ENCODE measurements around the gene ZFPL1.
A peak's percentile ranks its signal among the peaks of the same experiment; 100 is the strongest.

Gene ZFPL1

GRCh38 chr11:65115361-65116082 lies 31.5 kb downstream of the ZFPL1 start:
- Histone ChIP-seq H3F3A (ENCODE audit: insufficient read depth) (peaks cover 43% of the 10 kb centered on the region), H3K27me3 (ENCODE audit: low read length) (no peaks in the 10 kb centered on the region), H3K27ac (ENCODE audit: low read depth, low read length) (no peak overlapping the region), H3K9me3 (ENCODE audit: insufficient read depth, low read length) (no peaks in the 10 kb centered on the region), H3K4me2 (ENCODE audit: low read depth, low read length, poor library complexity, severe bottlenecking) (peak overlapping the region; percentile 83), H3K9me2 (replicated peaks; ENCODE audit: insufficient read depth, low read length) (no peaks in the 10 kb centered on the region), H3K36me3 (ENCODE audit: low read length) (peaks cover 6% of the 10 kb centered on the region; the same call in 1 of the 2 replicates), H3K79me2 (ENCODE audit: insufficient read depth, low read length) (peaks cover 9% of the 10 kb centered on the region), H3K4me3 (ENCODE audit: insufficient read depth, low read length, poor library complexity, severe bottlenecking) (no peak overlapping the region), H2AFZ (ENCODE audit: low read depth, low read length, severe bottlenecking) (no peak overlapping the region), H4K20me1 (ENCODE audit: low read depth, low read length) (no peaks in the 10 kb centered on the region), H3K9ac (ENCODE audit: low read length) (no peak overlapping the region)
- TF ChIP-seq CTCF (IDR thresholded peaks at IDR 0.05; ENCODE audit: insufficient read depth, low read length, poor library complexity, severe bottlenecking) (no peak), EZH2phosphoT487 (conservative IDR thresholded peaks at IDR 0.05; ENCODE audit: low read length) (no peak)

GRCh38 chr11:65116370-65117205 lies 32.6 kb downstream of the ZFPL1 start:
- Histone ChIP-seq H4K20me1 (ENCODE audit: low read depth, low read length) (no peaks in the 10 kb centered on the region), H3K79me2 (ENCODE audit: insufficient read depth, low read length) (peaks cover 19% of the 10 kb centered on the region), H3K9me2 (replicated peaks; ENCODE audit: insufficient read depth, low read length) (no peaks in the 10 kb centered on the region), H3K9ac (ENCODE audit: low read length) (peak overlapping the region; percentile 86), H3K9me3 (ENCODE audit: insufficient read depth, low read length) (no peaks in the 10 kb centered on the region), H3K4me2 (ENCODE audit: low read depth, low read length, poor library complexity, severe bottlenecking) (peak overlapping the region; percentile 83), H3K4me3 (ENCODE audit: insufficient read depth, low read length, poor library complexity, severe bottlenecking) (peak overlapping the region; percentile 62), H3K36me3 (ENCODE audit: low read length) (peaks cover 13% of the 10 kb centered on the region; the same call in 1 of the 2 replicates), H2AFZ (ENCODE audit: low read depth, low read length, severe bottlenecking) (no peak overlapping the region), H3K27ac (ENCODE audit: low read depth, low read length) (peak overlapping the region; percentile 88), H3K27me3 (ENCODE audit: low read length) (no peaks in the 10 kb centered on the region), H3F3A (ENCODE audit: insufficient read depth) (peaks cover 52% of the 10 kb centered on the region)
- TF ChIP-seq CTCF (IDR thresholded peaks at IDR 0.05; ENCODE audit: insufficient read depth, low read length, poor library complexity, severe bottlenecking) (no peak), EZH2phosphoT487 (conservative IDR thresholded peaks at IDR 0.05; ENCODE audit: low read length) (no peak)

GRCh38 chr11:65117206-65118096 lies 33.4 kb downstream of the ZFPL1 start, which contains the start of gene ZNHIT2:
Gene ZNHIT2 (minus strand): TSS chr11:65117701. CDS start chr11:65117653, 48 bp downstream.
- no peaks in the 10 kb centered on the region for H3K27me3 ChIP-seq (ENCODE audit: low read length)
- no peaks in the 10 kb centered on the region for H4K20me1 ChIP-seq (ENCODE audit: low read depth, low read length)
- no peaks in the 10 kb centered on the region for H3K9me2 ChIP-seq (replicated peaks; ENCODE audit: insufficient read depth, low read length)
- H3K4me3 ChIP-seq (ENCODE audit: insufficient read depth, low read length, poor library complexity, severe bottlenecking): peak within 1 kb of the TSS; percentile 62
- H3F3A ChIP-seq (ENCODE audit: insufficient read depth): peaks cover 52% of the 10 kb centered on the region
- H3K27ac ChIP-seq (ENCODE audit: low read depth, low read length): peak within 1 kb of the TSS; percentile 88
- no peaks in the 10 kb centered on the region for H3K9me3 ChIP-seq (ENCODE audit: insufficient read depth, low read length)
- peak within 1 kb of the TSS; percentile 83 for H3K4me2 ChIP-seq (ENCODE audit: low read depth, low read length, poor library complexity, severe bottlenecking)
- H3K36me3 ChIP-seq (ENCODE audit: low read length): peaks cover 13% of the 10 kb centered on the region; the same call in 1 of the 2 replicates
- peaks cover 25% of the 10 kb centered on the region for H3K79me2 ChIP-seq (ENCODE audit: insufficient read depth, low read length)
- TF ChIP-seq EZH2phosphoT487 (conservative IDR thresholded peaks at IDR 0.05; ENCODE audit: low read length) (no peak), CTCF (IDR thresholded peaks at IDR 0.05; ENCODE audit: insufficient read depth, low read length, poor library complexity, severe bottlenecking) (peak; percentile 92)
- no peak within 1 kb of the TSS for H2AFZ ChIP-seq (ENCODE audit: low read depth, low read length, severe bottlenecking)
- H3K9ac ChIP-seq (ENCODE audit: low read length): peak within 1 kb of the TSS; percentile 86
